Astrocyte (in vitro differentiated cells and primary cell): ENCODE results near the gene MAN1C1. TPM values are rescaled to one million over a fixed set of nuclear protein-coding genes. Genes with fewer than 3 reads are reported as not detected.
A peak's percentile ranks its signal among the peaks of the same experiment; 100 is the strongest.

ENCODE experiments used
- DNase-seq: peaks from one replicate; pipeline ENCODE4 v3.0.0-alpha.2; 2010; ENCODE audit warnings: low read depth
- FAIRE-seq: peaks from 2 replicates; lab custom pipeline; 2011; peaks lifted over from hg19 to GRCh38; lab: Jason Lieb, UNC
- H2AFZ ChIP-seq: 2 replicates; pipeline ENCODE4 v1.6.0; 2012; ENCODE audit warnings: low read depth, low read length, inconsistent platforms
- H3K27ac ChIP-seq: 2 replicates; pipeline ENCODE4 v1.5.1; 2011; ENCODE audit warnings: low read depth, low read length, inconsistent platforms
- H3K27me3 ChIP-seq: 2 replicates; pipeline ENCODE4 v1.6.0; 2011; ENCODE audit warnings: low read length, inconsistent platforms; ENCODE audit not compliant: insufficient read depth
- H3K36me3 ChIP-seq: 2 replicates; pipeline ENCODE4 v1.5.1; 2011; ENCODE audit warnings: low read length, inconsistent platforms; ENCODE audit not compliant: insufficient read depth
- H3K4me1 ChIP-seq: 2 replicates; pipeline ENCODE4 v1.5.1; 2011; ENCODE audit warnings: low read length, inconsistent platforms; ENCODE audit not compliant: insufficient read depth
- H3K4me2 ChIP-seq: 2 replicates; pipeline ENCODE4 v1.6.0; 2012; ENCODE audit warnings: low read length, inconsistent platforms
- H3K4me3 ChIP-seq: 2 replicates; pipeline ENCODE4 v1.5.1; 2011; ENCODE audit warnings: low read depth, mild to moderate bottlenecking, low read length, inconsistent platforms; ENCODE audit not compliant: insufficient read depth
- H3K79me2 ChIP-seq: 2 replicates; pipeline ENCODE4 v1.6.0; 2012; ENCODE audit warnings: mild to moderate bottlenecking, low read length, inconsistent platforms; ENCODE audit not compliant: insufficient read depth
- H3K9ac ChIP-seq: 2 replicates; pipeline ENCODE4 v1.6.0; 2012; ENCODE audit warnings: mild to moderate bottlenecking, low read length, inconsistent platforms
- H3K9me3 ChIP-seq: 2 replicates; pipeline ENCODE4 v1.5.1; 2012; ENCODE audit warnings: low read depth, mild to moderate bottlenecking, low read length, inconsistent platforms; ENCODE audit not compliant: insufficient read depth
- H4K20me1 ChIP-seq: 2 replicates; pipeline ENCODE4 v1.6.0; 2012; ENCODE audit warnings: low read length, inconsistent platforms; ENCODE audit not compliant: insufficient read depth
- H3K27ac Mint-ChIP-seq: one replicate; pipeline ENCODE4 v1.8.0; 2021; ENCODE audit warnings: mild to moderate bottlenecking, mixed read lengths; ENCODE audit not compliant: unreplicated experiment
- H3K27me3 Mint-ChIP-seq: one replicate; pipeline ENCODE4 v1.8.0; 2021; ENCODE audit warnings: low read depth, mixed read lengths; ENCODE audit not compliant: unreplicated experiment
- H3K36me3 Mint-ChIP-seq: one replicate; pipeline ENCODE4 v1.8.0; 2021; ENCODE audit warnings: low read depth, mixed read lengths; ENCODE audit not compliant: unreplicated experiment
- H3K4me1 Mint-ChIP-seq: one replicate; pipeline ENCODE4 v1.8.0; 2021; ENCODE audit warnings: low read depth, mixed read lengths; ENCODE audit not compliant: unreplicated experiment
- H3K4me3 Mint-ChIP-seq: one replicate; pipeline ENCODE4 v1.8.0; 2021; ENCODE audit warnings: mild to moderate bottlenecking, moderate library complexity, mixed read lengths; ENCODE audit not compliant: unreplicated experiment
- H3K9me3 Mint-ChIP-seq: one replicate; pipeline ENCODE4 v1.8.0; 2021; ENCODE audit warnings: mild to moderate bottlenecking, mixed read lengths; ENCODE audit not compliant: unreplicated experiment
- CTCF ChIP-seq: IDR thresholded peaks from 2 replicates; pipeline ENCODE4 v1.5.1; 2011; ENCODE audit warnings: low read depth, mild to moderate bottlenecking, inconsistent platforms, low read length, moderate library complexity; ENCODE audit not compliant: insufficient read depth
- EZH2 ChIP-seq: IDR thresholded peaks from 2 replicates; pipeline ENCODE4 v1.6.1; 2012; ENCODE audit warnings: mild to moderate bottlenecking, low read length, inconsistent platforms; ENCODE audit not compliant: insufficient read depth
- total RNA-seq: library from RNA; stranded (reverse); gene quantifications from 2 replicates; pipeline ENCODE4 v1.2.1, GENCODE V29; 2021

Gene MAN1C1
- total RNA-seq, 1 donor from 2014 or later, result 0.86 TPM

GRCh38 chr1:25706146-25707089 is 89.8 kb downstream of the MAN1C1 start:
- Histone ChIP-seq H3K27me3 (no peaks in the 10 kb centered on the region), H3K4me1 (peaks cover 10% of the 10 kb centered on the region), H3K27ac (no peak overlapping the region), H3K9ac (no peak overlapping the region), H3K9me3 (no peaks in the 10 kb centered on the region), H3K79me2 (no peaks in the 10 kb centered on the region), H4K20me1 (no peaks in the 10 kb centered on the region), H3K36me3 (no peaks in the 10 kb centered on the region), H3K4me2 (no peak overlapping the region), H3K4me3 (no peak overlapping the region), H2AFZ (no peak overlapping the region)
- no peaks in the 10 kb centered on the region for H3K9me3 Mint-ChIP-seq
- no peak overlapping the region for H3K27ac Mint-ChIP-seq
- H3K27me3 Mint-ChIP-seq, result peaks cover 10% of the 10 kb centered on the region
- DNase-seq (no peak), FAIRE-seq (no peak)
- H3K36me3 Mint-ChIP-seq, result no peaks in the 10 kb centered on the region
- no peak for TF ChIP-seq CTCF
- H3K4me3 Mint-ChIP-seq, result no peak overlapping the region
- H3K4me1 Mint-ChIP-seq, result peaks cover 13% of the 10 kb centered on the region

GRCh38 chr1:25707280-25708016 is 90.9 kb downstream of the MAN1C1 start:
- Mint-ChIP-seq H3K4me1 (peaks cover 15% of the 10 kb centered on the region), H3K9me3 (no peaks in the 10 kb centered on the region), H3K27ac (no peak overlapping the region), H3K27me3 (peaks cover 10% of the 10 kb centered on the region), H3K36me3 (no peaks in the 10 kb centered on the region), H3K4me3 (no peak overlapping the region)
- Histone ChIP-seq H3K9ac (peak overlapping the region; percentile 13), H3K36me3 (no peaks in the 10 kb centered on the region), H3K4me1 (peaks cover 10% of the 10 kb centered on the region), H3K4me3 (no peak overlapping the region), H3K9me3 (no peaks in the 10 kb centered on the region), H3K27me3 (no peaks in the 10 kb centered on the region), H3K27ac (peak overlapping the region; percentile 36), H3K79me2 (no peaks in the 10 kb centered on the region), H2AFZ (peak overlapping the region; percentile 45), H3K4me2 (peak overlapping the region; percentile 78), H4K20me1 (no peaks in the 10 kb centered on the region)
- no peak for FAIRE-seq
- no peak for TF ChIP-seq CTCF
- no peak for TF ChIP-seq EZH2
- DNase-seq, result no peak
